DMS153 (cell line): Measurements from ENCODE around the gene NEMP1.
"Not testable (repeated sequence)": the region's sequence is repeated elsewhere in the genome, so short reads cannot be mapped to it uniquely, and the experiment has no call there.

Source experiments
- DNase-seq: peaks from one replicate; lab custom pipeline; 2025; lab: John Stamatoyannopoulos, UW

Gene NEMP1

DNA sequence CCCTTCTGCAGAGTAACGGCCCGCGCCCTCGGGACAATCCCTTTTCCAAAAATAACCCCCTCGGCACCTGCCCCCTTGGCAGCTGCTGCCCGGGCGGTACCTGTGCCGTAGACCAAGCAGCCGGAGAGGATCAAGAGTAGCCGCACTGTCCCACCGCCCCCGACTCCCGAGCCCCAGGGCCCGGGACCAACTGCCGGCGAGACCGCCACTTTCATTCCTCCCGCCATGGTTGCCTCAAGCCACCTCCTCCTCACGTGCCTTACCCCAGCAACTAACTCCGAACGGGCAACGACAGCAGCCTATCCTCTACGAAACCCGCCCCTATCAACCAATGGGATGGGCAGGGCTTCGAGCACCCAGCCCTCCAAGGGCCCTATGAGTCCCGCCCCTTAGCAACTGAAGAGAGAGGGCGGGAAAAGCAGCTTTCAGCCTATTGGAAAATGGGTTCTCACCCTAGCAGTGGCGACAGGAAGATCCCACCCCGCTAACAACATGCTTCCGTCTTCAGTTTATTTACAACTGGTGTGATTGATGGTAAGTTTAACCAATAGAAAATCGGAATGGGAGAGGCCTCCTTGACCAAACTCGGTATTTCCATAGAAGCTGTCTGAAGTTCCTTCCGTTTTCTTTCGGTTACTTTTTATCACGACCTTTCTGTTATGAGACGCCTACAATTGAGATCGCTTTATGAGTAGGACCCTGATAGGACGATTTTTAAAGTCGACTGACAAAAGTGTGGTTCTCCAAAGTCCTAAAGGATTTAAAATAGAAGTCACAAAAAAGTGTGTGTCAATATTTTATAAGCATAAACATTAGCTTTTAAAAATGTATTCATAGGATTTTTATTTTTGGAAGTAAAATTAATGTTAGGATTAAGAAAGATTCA, at the start of gene NEMP1:
Gene NEMP1, minus strand, starts transcription at position 273 of the 886 bp plus-strand sequence. Its CDS starts 46 bp downstream, at position 227.
- peak; percentile 100 for DNase-seq

DNA sequence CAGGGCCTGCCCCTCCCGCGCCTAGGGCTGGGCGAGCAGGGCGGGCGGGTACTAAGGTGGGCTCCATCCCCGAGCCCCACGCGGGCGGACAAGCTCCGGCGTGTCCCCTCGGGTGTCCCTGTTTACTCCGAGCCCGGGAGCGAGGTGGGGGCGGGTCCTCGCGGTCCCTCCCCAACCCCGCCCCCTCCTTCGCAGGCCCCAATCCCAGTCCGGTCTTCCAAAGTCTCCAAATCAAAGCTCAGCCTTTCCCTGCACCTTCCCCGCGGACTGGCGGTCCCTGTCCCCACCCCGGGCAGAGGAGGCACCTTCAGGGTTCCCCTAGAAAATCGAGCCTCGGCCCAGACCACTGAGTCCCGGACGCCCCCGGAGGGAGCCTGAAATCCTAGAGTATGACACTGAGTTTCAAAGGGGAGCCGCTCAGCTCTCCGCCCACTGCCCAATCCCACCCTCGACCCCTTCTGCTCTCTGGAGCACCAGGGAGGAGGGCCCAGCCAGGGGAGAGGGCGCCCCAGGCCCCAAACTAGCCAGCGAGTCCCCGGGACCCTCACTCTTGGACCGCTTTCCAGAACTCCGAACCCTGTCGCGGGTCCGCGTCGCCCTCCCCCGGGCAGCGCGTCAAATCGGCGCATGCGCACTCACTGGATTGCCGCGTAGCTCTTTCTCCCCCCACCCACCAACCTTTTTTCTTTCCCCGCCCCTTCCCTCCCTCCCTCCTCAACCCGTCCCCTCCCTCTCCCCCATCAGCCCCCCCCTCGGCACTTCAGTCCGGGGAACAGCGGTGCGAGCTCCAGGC, 49.3 kb upstream of the NEMP1 start, which contains the start of gene LRP1:
Gene LRP1, plus strand, starts transcription at position 758 of the 793 bp plus-strand sequence. CDS start 482 bp downstream, outside the sequence.
- peak; percentile 59 for DNase-seq

DNA sequence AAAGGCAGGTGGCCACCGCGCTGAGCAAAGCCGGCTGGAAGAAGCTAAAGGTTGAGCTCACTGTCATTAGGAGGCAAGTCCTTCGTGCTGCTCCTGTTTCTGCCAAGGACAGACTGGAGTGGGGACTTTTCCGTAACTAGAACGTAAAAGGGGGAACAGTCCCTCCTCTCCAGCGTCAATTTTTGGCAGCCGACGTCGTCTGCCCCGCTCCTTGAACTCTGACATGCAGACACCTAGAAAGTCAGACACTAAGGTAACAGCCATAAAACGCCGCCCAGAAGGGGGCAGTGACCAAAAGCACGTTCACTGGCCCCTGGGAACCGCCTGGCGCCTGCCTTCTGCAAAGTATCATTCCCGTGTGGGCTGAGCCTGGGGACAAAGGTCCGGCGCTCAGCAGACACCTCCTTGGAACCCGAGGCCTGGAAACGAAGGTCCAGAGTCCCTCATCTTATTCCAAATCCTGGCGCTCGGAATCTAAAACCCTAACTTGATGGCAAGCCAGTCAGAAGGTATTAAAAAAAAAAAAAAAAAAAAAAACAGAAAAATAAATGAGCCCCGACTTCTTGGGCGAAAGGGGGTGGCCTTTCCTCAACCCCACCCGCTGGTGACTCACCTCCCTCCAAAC, 48.6 kb upstream of the NEMP1 start:
- peak; percentile 45 for DNase-seq

DNA sequence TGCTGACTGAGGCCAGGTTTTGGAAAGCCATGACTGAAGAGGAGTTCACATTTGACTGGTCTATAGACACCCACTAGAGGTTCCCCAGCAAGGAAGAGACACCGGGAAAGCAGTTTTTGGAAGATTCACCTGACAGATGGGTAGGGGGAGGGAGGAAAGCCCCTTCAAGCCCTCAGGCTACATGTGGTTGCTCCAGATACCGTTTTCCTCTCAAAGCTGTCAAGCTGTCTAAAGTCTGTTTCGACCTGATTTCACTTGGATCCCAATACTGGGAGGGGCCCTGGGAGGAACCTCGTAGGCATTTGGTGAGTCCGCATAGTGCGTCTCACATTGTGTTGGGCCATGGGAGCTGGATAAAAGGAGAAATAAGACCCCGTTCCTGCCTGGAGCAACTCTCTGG, 48.0 kb upstream of the NEMP1 start:
- DNase-seq: no peak

- no peak for DNase-seq
Measured at GRCh38 chr12:57126061-57126460, 47.5 kb upstream of the NEMP1 start.

DNA sequence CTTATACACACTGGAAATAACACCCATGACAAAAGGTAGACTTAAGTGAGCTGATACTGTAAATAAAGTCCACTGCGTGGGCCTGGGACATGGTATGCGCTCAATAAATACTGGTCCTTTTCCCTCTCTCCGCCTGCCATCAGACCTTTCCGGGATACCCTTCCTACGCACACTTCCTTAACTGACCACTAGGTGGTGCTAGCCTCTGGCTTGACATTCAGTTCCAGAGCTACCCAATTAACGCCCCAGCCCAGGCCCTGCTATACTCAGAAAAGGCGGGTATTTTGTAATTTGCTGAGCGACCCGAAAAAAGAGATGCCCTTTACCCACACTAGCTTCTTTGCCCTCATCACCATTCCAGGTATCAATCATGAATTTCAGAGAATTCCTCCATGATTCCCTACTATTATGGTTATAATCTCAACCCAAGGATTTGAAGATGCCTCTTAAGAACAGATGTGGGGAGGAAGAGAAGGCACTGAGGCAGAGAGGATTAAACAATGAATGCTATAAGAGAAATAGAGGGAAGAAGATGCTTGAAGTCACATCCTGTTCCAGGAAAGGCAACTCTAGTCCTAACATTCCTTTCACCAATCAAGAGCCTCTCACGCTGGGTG, 45.8 kb upstream of the NEMP1 start:
- DNase-seq: peak; percentile 47

DNA sequence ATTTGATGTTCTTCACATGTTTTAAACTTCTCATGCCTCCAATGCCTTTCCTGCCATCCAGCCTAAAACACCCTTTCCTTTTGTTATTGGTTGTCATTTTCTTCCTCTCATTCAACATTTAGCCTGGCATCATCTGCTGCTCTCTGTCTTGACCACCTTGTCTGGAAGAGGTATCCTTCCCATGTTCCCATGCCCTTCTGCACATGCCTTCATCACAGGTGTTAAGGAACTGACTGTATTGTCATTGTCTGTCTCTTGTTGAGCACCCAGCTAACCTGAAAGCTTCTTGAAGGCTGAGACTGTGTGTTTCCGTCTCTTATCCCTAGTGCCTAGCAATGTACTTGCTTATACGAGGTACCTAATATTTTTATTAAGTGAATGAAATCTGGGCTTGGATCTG, 45.2 kb upstream of the NEMP1 start:
- DNase-seq: no peak

- DNase-seq: not testable (repeated sequence)
Measured at GRCh38 chr12:57120718-57121117, 42.1 kb upstream of the NEMP1 start.

- no peak for DNase-seq
Measured at GRCh38 chr12:57119294-57120085, 40.9 kb upstream of the NEMP1 start.

DNA sequence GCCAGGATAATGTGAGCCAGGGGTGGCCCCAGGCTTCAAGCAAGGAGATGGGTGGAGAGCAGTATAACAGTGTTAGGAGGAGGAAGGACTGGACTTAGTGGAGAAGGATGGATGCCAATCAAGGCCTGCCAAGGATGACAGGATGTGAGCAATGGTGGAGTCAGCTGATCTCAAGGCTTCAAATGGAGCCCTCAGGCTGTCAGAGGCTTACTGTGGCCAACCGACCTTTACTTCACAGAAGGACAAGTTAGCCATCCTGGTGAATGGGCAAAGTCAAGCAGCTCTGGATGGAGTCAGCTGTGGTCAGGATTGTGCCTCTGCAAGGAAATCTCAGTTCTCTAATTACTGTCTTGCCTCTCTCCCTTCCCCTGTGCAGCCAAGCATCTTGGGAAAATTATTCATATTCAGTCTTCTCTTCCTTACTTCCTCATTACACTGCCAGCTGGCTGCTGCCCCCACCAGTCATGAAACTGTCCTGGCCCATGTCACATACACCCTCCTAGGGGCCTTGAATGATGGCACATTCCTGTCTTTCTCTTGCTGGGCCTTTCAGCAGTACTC, 40.2 kb upstream of the NEMP1 start:
- DNase-seq: no peak

- no peak for DNase-seq
Measured at GRCh38 chr12:57116580-57117281, 38.1 kb upstream of the NEMP1 start.

GRCh38 chr12:57112492-57113294, 34.1 kb upstream of the NEMP1 start:
- no peak for DNase-seq

- DNase-seq: peak; percentile 72
Measured at GRCh38 chr12:57111031-57111734, 32.6 kb upstream of the NEMP1 start, which contains the start of gene STAT6. TSS of gene STAT6 (minus strand) at chr12:57111362. CDS start at chr12:57108278, 3,084 bp downstream.

GRCh38 chr12:57110104-57111030, 31.8 kb upstream of the NEMP1 start:
- DNase-seq: peak; percentile 20

DNA sequence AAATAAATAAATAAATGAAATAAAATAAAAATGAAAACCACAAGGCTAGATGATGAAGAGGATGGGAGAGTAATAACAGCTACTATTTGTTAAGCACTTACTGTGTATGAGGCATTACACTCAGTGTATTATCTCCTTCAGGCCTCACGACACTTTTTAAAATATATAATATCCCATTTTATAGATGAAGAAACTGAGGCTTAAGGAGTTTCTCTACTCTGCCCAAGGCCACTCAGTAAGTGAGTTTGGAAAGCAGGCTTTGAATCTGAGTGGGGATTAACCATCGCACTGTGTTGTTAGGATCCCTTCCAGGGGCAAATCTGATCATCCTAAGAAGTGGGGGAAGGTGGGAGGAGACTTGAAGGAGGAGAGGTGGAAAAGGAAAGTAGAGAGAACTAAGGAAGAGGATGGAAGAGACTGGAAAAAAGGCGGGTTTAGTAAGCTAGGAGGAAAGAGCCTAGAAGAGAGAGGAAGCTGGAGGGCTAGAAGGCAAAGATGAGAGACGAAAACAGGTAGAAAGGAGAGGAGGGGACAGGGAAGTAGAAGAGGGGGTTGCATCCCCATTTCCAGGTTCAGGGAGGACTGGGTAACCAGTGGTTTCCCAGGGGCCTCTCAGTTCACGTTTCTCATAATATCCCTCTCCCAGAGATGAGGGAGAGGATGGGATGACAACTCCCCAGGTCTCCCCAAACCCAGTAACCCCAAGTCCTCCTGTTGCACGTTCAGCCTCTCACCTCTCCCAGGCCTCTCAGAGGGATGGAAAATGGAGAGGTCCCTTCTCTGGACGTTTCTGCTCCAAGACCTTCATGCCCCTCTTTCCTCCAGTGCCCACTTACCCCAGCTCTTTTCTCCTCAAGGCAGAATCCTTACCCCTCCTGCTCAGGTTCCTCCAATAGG, 30.9 kb upstream of the NEMP1 start:
- DNase-seq: no peak

DNA sequence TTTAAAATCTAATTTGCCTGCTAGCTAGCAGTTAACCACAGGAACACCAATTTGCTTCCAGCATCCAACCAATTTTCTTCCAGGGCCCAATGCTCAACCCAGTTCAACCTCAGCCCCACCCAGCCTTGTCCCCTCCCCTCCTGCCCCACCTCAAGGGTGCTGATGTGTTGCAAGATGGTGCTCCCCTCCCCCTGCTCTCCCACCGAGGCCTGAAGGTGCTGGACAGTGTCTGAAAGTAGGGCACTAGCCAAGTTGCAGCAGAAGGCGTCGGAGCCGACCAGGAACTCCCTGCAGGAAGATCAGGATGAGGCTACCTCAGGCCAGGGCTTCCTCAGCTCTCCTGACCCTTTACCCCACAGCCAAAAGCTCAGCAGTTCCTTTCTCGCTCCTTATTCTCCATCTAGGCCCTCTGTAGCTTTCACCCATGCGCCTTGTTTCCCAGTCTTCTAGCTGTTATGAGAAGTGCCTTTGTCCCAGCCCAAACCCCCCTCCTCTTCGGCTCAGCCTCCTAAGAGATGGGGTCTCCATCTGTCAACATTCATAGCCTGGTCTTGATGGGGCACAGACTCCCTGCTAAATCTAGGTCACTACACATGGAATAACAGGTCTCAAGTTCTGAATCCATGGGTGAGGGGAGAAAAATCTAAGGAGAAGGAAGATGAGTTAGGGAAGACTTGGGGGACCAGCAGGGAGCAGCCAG, 29.0 kb upstream of the NEMP1 start:
- DNase-seq: no peak
